K562 (cell line): ENCODE results near the gene CFAP70. TPM values are rescaled to one million over a fixed set of nuclear protein-coding genes. Genes with fewer than 3 reads are reported as not detected.

Experiments
- ARID1B ChIP-seq: fragments of 450-650 bp; IDR thresholded peaks from 2 replicates; pipeline ENCODE4 v1.6.1; 2016; ENCODE audit warnings: antibody characterized with exemption, mild to moderate bottlenecking, inconsistent platforms
- CHAMP1 ChIP-seq: fragments of 450-650 bp; IDR thresholded peaks from 2 replicates; pipeline ENCODE4 v1.6.1; 2016; ENCODE audit warnings: mild to moderate bottlenecking
- CHCHD3 ChIP-seq: fragments of 250-450 bp; sonication (Bioruptor Pico); IDR thresholded peaks from 2 replicates; pipeline ENCODE4 v2.1.2; 2022; ENCODE audit warnings: mild to moderate bottlenecking
- CSDE1 ChIP-seq, 2 experiments: fragments of 450-650 bp; IDR thresholded peaks; 2 replicates each; pipeline ENCODE4 v1.6.1; 2016; ENCODE audit warnings: mild to moderate bottlenecking in 1 of 2
- FOXA3 ChIP-seq, 2 experiments: fragments of 450-650 bp in 1 of 2; sonication (generic) in 1 of 2; formaldehyde crosslinking; IDR thresholded peaks in 1 of 2; conservative IDR thresholded peaks in 1 of 2; 2 replicates each; pipeline versions ENCODE4 v1.4.0 to v1.8.0; 2020 to 2022; ENCODE audit warnings: mild to moderate bottlenecking in 2 of 2, missing genetic modification reagents in 1 of 2
- L3MBTL2 ChIP-seq: fragments of 450-650 bp; IDR thresholded peaks from 2 replicates; pipeline ENCODE4 v1.6.1; 2016; ENCODE audit warnings: mild to moderate bottlenecking, moderate library complexity
- MAFG ChIP-seq: fragments of 450-650 bp; conservative IDR thresholded peaks from 2 replicates; pipeline ENCODE4 v1.6.1; 2016; ENCODE audit warnings: missing genetic modification characterization, missing compliant biosample characterization
- NR1H2 ChIP-seq: sonication (generic); formaldehyde crosslinking; IDR thresholded peaks from 2 replicates; pipeline ENCODE4 v1.4.0; 2020; ENCODE audit warnings: mild to moderate bottlenecking, missing genetic modification reagents
- PATZ1 ChIP-seq: fragments of 250-450 bp; sonication (Bioruptor Pico); IDR thresholded peaks from 2 replicates; pipeline ENCODE4 v1.5.0; 2020; ENCODE audit warnings: mild to moderate bottlenecking, borderline replicate concordance
- PHB ChIP-seq: fragments of 250-450 bp; sonication (Bioruptor Pico); IDR thresholded peaks from 2 replicates; pipeline ENCODE4 v1.5.0; 2021
- RAD21 ChIP-seq, 2 experiments: fragments of 250-450 bp in 1 of 2; fragments of 450-650 bp in 1 of 2; sonication (Bioruptor Pico) in 1 of 2; formaldehyde crosslinking in 1 of 2; IDR thresholded peaks in 1 of 2; conservative IDR thresholded peaks in 1 of 2; 2 replicates each; pipeline versions ENCODE4 v1.4.0 to v1.8.0; 2020 to 2022; ENCODE audit warnings: mild to moderate bottlenecking in 2 of 2, moderate library complexity in 1 of 2
- RFX1 ChIP-seq: fragments of 450-650 bp; IDR thresholded peaks from 2 replicates; pipeline ENCODE4 v1.6.1; 2016; ENCODE audit warnings: mild to moderate bottlenecking, moderate library complexity
- SETDB1 ChIP-seq: IDR thresholded peaks from one replicate; pipeline ENCODE4 v1.6.1; 2012; ENCODE audit warnings: low read length, control low read depth, inconsistent platforms
- SREBF2 ChIP-seq: sonication (generic); formaldehyde crosslinking; IDR thresholded peaks from 2 replicates; pipeline ENCODE4 v1.4.0; 2020; ENCODE audit warnings: mild to moderate bottlenecking, missing genetic modification reagents
- TBP ChIP-seq: optimal IDR thresholded peaks from 2 replicates; pipeline ENCODE3; 2011; ENCODE audit warnings: low read depth, low read length, improper control_type of control experiment
- TCF15 ChIP-seq: fragments of 250-450 bp; sonication (Bioruptor Pico); IDR thresholded peaks from 2 replicates; pipeline ENCODE4 v1.8.0; 2022; ENCODE audit warnings: moderate library complexity, mild to moderate bottlenecking, inconsistent platforms
- polyA plus RNA-seq, 8 experiments: library from polyadenylated mRNA; depleted of rRNA in 4 of 8; stranded (reverse) in 5 of 8; unstranded in 3 of 8; fragments of >200 nt; fragmentation: Nextera tagmentation in 2 of 8; fragmentation: Illumina TruSeq in 1 of 8; extraction: Ambion mirVana in 2 of 8; extraction: Trizol in 1 of 8; gene quantifications; 2 replicates each; pipeline versions ENCODE4 v1.2.1 to v1.2.3, GENCODE V29; 2011 to 2014; ENCODE audit warnings: inconsistent platforms in 1 of 8, missing spikeins in 1 of 8
- total RNA-seq, 7 experiments: library from RNA; depleted of rRNA in 6 of 7; stranded (reverse); fragments of >200 nt in 6 of 7; fragmentation: Illumina TruSeq in 2 of 7; extraction: Trizol in 2 of 7; gene quantifications; 2 replicates each; pipeline versions ENCODE4 v1.2.1 to v1.2.3, GENCODE V29; 2011 to 2021; ENCODE audit warnings: low replicate concordance in 1 of 7
- TF ChIP-seq, protein P1 (sequence below): sonication (generic); formaldehyde crosslinking; IDR thresholded peaks from 2 replicates; pipeline ENCODE4 v1.4.0; 2020; ENCODE audit warnings: mild to moderate bottlenecking, missing genetic modification reagents
- TF ChIP-seq, protein P2 (sequence below): sonication (generic); formaldehyde crosslinking; IDR thresholded peaks from 2 replicates; pipeline ENCODE4 v1.8.0; 2022; ENCODE audit warnings: mild to moderate bottlenecking, missing genetic modification reagents

The CFAP70 gene
- total and polyA plus RNA-seq, 9 of the 15 experiments (the other 6 are each of a cell fraction or from before 2014, with no cell fraction given), result 0.27 to 1.6 (median 0.86) TPM

DNA sequence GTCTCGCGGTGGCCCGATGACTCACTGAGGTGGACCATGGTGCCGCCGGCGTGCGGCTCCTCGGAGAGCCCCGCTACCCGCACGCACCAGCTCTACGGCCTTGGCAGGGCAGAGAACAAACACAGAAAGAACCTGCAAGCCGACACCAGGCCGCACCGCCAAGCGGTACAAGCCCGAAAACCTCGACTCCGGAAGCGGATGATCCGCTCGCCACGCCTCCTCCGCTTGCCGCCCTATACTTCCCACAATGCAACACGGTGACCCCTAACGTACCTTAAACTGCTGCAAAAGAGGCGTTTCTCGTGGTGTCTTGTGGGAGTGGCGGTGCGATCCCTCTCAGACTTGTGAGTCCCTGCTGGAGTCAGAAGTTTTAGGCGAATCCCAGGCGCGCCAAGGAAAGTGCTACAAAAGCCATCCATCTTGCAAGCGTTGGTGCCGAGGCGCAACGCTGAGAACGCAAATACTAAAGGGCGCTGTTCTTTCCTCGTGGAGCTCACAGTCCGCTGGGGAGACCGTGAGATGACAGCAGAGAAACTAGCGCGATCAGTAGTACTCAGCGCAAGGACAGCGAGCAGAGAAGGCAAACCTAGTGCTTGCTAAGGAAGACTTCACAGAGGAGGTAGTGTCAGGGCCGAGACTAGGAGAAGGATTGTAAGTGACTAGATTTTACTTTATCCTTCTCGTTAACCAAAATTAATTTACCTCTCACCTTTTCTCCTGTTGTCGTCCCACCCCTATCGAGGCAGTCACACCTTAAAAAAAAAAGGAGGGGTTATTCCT is 106.0 kb downstream of the CFAP70 start, which contains the start of gene MRPS16 (continued):
- TF ChIP-seq, protein P1, sequence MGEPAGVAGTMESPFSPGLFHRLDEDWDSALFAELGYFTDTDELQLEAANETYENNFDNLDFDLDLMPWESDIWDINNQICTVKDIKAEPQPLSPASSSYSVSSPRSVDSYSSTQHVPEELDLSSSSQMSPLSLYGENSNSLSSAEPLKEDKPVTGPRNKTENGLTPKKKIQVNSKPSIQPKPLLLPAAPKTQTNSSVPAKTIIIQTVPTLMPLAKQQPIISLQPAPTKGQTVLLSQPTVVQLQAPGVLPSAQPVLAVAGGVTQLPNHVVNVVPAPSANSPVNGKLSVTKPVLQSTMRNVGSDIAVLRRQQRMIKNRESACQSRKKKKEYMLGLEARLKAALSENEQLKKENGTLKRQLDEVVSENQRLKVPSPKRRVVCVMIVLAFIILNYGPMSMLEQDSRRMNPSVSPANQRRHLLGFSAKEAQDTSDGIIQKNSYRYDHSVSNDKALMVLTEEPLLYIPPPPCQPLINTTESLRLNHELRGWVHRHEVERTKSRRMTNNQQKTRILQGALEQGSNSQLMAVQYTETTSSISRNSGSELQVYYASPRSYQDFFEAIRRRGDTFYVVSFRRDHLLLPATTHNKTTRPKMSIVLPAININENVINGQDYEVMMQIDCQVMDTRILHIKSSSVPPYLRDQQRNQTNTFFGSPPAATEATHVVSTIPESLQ (CRISPR knock-in tag), result no peak; the same call in 1 of the 2 replicates
- TF ChIP-seq CSDE1 (IDR thresholded peaks at IDR 0.05), result no peak
- no peak for TF ChIP-seq RAD21 (CRISPR knock-in tag; conservative IDR thresholded peaks at IDR 0.05 in 1 of 2, IDR thresholded peaks at IDR 0.05 in 1 of 2)
- peak; percentile 80 for TF ChIP-seq L3MBTL2
- TF ChIP-seq ARID1B, result peak; percentile 62
- TF ChIP-seq RFX1, result no peak
- TF ChIP-seq MAFG (tag), result no peak
- TF ChIP-seq FOXA3 (CRISPR knock-in tag; conservative IDR thresholded peaks at IDR 0.05 in 1 of 2, IDR thresholded peaks at IDR 0.05 in 1 of 2), result 0 out of 4 replicates have a peak, but pooled peaks of 1 of the 2 experiments have one; percentile 10
- TF ChIP-seq CHAMP1, result no peak
- 0 out of 2 replicates have a peak, but pooled peaks have one; percentile 70 for TF ChIP-seq TCF15 (CRISPR knock-in tag)
- no peak for TF ChIP-seq PATZ1
- peak; percentile 90 for TF ChIP-seq PHB (CRISPR knock-in tag)
- TF ChIP-seq CHCHD3 (CRISPR knock-in tag), result no peak
- TF ChIP-seq NR1H2 (CRISPR knock-in tag), result peak; percentile 82
- peak; percentile 83; the same call in 1 of the 2 replicates for TF ChIP-seq SREBF2 (CRISPR knock-in tag)
- TF ChIP-seq, protein P2, sequence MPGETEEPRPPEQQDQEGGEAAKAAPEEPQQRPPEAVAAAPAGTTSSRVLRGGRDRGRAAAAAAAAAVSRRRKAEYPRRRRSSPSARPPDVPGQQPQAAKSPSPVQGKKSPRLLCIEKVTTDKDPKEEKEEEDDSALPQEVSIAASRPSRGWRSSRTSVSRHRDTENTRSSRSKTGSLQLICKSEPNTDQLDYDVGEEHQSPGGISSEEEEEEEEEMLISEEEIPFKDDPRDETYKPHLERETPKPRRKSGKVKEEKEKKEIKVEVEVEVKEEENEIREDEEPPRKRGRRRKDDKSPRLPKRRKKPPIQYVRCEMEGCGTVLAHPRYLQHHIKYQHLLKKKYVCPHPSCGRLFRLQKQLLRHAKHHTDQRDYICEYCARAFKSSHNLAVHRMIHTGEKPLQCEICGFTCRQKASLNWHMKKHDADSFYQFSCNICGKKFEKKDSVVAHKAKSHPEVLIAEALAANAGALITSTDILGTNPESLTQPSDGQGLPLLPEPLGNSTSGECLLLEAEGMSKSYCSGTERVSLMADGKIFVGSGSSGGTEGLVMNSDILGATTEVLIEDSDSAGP (CRISPR knock-in tag), result peak; percentile 35; the same call in 1 of the 2 replicates
- no peak for TF ChIP-seq SETDB1
- peak; percentile 88 for TF ChIP-seq TBP
